HG03521 (cell line): Measurements from ENCODE around the gene MLYCD.

Experiments used
- ATAC-seq: cut with Tn5 transposase; IDR thresholded peaks from one replicate; pipeline ENCODE4 v1.9.1; 2021; ENCODE audit warnings: mild to moderate bottlenecking, moderate library complexity; ENCODE audit not compliant: unreplicated experiment

MLYCD gene

GRCh38 chr16:83898463-83899271, at the start of gene MLYCD:
MLYCD (plus strand) TSS chr16:83899115; CDS start chr16:83899145, 30 bp downstream.
- peak; percentile 88 for ATAC-seq

DNA sequence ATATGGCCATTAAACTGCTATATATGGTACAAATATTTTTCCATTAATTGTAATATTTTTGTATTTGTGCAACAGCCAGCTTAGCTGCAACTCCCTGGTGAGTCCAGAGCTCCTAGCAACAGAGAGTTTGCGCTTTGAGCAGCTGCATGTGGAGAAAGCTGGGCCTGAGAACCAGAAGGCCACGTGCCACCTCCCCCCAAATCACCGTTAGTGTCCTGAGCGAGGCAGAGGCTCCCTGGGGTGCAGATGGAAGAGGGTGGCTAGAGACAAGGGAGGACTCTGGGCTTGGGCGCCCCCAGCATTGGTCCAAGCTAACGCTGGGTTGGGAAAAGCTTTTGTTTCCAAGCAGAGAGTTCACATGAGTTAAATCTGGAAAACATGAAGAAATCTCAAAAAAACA, 49.5 kb upstream of the MLYCD start:
- ATAC-seq, result no peak

GRCh38 chr16:83850947-83851346, 48.0 kb upstream of the MLYCD start:
- no peak for ATAC-seq

- ATAC-seq, result no peak
Measured at GRCh38 chr16:83851473-83851872, 47.4 kb upstream of the MLYCD start.

GRCh38 chr16:83852774-83853173, 46.1 kb upstream of the MLYCD start:
- ATAC-seq, result no peak

DNA sequence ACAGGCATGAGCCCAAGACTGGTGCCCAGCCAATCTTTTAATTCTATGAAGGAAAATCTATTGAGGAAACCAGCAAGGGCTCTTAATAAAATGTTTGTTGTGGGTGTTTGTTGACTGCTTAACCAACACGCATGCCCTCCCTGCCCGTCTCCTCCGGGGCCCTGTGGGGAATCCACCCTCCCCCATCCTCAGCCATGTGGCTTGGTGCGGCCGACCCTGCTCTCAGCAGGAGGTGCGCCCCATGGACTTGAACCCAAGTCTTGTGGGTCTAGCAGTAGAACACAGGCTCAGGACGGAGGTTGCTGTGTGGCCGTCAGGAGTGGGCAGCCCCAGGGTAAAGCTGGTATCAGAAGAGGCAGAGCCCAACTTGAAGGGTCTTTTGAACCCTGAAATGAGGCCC, 45.1 kb upstream of the MLYCD start:
- ATAC-seq, result no peak

GRCh38 chr16:83854420-83854819, 44.5 kb upstream of the MLYCD start:
- ATAC-seq, result no peak

DNA sequence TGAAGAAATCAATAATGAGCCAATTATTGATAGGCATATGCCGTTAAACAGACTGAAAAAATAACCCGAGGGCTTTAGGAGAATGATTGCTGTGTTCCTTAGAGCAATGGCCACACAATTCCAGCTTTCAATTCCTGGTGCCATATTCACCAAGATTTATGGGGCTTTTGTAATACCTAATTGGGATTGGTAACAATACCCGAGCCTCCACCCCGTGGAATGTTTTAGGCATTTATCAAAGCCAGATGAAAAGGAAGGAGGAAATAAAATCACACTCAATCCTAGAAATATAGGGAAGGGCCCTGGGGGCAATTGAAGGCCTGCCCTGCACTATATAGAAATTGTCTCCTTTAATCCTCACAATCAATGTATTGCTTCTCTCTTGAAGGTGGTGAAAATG, 42.1 kb upstream of the MLYCD start:
- no peak for ATAC-seq

DNA sequence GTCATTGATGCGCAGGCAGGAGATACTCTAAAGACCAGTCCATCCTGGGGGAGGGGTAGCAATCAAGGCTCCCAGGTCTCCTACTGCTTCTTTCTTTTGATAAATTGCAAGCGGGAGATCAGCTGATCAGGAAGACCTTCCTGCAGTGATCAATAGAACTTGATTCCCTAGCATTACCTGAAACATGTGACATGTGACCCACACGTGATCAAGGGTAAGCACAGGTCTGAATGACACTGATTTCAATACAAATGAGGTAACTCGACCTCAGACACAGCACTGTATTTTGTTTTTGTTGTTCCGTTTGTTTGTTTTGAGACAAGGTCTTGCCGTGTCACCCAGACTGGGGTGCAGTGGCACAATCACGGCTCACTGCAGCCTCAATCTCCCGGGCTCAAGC, 39.6 kb upstream of the MLYCD start:
- no peak for ATAC-seq

- no peak for ATAC-seq
Measured at GRCh38 chr16:83862661-83863060, 36.3 kb upstream of the MLYCD start.

GRCh38 chr16:83863682-83864081, 35.2 kb upstream of the MLYCD start:
- ATAC-seq, result no peak

GRCh38 chr16:83870830-83871229, 28.1 kb upstream of the MLYCD start:
- no peak for ATAC-seq

- no peak for ATAC-seq
Measured at GRCh38 chr16:83878838-83879237, 20.1 kb upstream of the MLYCD start.

DNA sequence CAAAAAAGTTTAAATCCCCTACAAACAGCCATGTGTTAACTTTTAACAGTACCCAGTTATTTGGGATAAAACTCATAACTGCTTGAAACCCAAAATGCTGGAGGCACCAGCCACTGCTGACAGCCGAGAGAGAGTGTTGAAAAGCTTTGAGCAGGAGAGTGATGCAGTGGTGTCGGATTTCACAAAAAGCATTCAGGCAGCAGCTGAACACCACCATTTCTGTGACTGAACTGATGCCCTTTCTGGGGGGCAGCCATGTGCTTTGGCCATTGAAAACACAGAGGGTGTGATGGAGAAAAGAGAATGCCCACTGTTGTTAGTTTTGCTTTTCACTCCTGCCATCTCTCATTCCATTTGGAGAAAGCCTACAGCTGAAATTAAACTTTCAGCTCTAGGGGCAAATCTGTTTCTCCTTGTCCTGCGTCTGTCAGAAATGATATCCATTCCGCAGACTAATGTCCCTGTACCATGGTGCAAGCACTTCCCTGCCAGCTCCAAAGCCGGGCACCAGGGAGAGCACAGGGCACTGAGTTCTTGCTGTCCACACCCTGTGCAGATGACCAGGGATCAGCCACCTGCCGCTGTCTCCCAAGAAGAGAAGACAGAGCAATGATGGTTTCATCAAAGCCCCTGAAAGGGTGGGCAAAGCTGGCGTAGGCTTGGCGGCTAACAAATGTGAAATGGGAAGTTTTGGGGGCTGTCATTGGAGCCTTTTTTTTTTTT, 16.6 kb upstream of the MLYCD start:
- ATAC-seq, result no peak

- no peak for ATAC-seq
Measured at GRCh38 chr16:83886199-83886971, 12.5 kb upstream of the MLYCD start.

DNA sequence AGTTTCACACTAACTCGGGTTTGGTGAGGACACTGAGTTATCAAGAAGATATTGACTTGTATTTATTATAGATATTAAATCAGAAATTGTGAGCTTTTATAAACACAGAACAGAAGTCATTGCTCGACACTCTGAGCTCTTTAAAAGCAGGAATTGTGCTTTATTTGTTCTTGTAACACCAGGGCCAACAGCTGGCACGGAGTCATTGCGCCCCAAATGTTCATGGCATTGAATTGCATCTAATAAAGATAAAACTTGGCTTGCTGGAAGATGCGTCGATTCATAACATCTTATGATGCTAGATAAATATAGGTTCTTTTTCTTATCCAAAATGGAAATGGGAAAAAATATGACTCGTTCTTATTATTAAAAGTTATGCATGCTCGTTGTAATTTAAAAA, 11.8 kb upstream of the MLYCD start:
- no peak for ATAC-seq

DNA sequence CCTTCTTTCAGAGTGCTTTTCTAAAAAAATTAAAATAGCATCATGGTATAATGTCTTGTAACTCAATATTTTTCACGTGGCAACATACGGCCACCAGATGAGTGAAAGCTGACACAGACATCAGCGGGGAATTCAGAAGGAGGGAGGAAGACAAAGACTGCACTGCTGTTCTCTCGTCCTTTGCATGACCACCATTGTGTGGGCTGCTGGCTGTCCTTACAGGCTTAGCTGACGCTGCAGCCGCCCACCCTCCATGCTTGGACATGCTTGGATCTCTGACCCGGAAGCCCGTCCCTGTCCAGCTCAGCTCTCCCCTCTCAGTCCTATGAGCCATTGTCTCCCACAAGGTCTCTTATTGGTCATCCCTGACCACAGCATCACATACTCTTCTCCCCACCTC, 11.4 kb upstream of the MLYCD start:
- no peak for ATAC-seq

- no peak for ATAC-seq
Measured at GRCh38 chr16:83888672-83889044, 10.3 kb upstream of the MLYCD start.

- ATAC-seq, result no peak
Measured at GRCh38 chr16:83890359-83890758, 8.6 kb upstream of the MLYCD start.

DNA sequence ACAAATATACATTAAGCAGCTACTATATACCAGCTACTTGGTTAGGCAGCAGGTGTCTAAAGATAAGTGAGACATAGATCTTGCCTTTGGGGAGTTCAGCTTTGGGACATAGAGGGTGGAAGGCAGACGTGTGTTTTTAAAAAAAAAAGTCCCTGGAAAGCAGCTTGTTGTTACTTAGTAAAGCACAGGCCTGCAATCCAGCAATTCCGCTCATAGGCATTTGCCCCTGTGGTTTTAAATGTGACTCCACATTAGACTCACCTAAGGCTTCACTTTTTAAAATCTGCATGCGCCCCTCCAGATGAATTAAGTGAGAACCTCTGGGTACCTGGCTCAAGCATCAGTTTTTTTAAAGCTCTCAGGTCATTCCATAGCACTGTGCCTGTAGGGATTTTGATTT, 7.2 kb upstream of the MLYCD start:
- ATAC-seq, result no peak

DNA sequence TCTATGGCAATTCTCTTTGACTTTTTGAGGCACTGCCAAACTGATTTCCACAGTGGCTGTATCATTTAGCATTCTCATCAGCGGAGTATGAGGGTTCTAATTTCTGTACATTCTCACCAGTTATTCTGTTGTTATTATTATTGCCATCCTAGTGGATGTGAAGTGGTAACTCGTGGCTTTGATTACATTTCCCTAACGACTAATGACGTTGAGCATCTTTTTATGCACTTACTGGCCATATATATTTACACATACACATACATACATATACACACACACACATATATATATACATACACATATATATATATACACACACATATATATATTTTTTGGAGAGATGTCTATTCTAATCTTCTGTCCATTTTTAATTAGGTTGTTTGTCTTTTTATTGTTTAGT, 3.7 kb upstream of the MLYCD start:
- no peak for ATAC-seq

- no peak for ATAC-seq
Measured at GRCh38 chr16:83895942-83896341, 3.0 kb upstream of the MLYCD start.
